Measurements from ENCODE around the gene ZMIZ2.

- TF ChIP-seq ZNF335 (tag by site-specific recombination; conservative IDR thresholded peaks at IDR 0.05) = no peak
- no peak for TF ChIP-seq ZNF121 (tag by site-specific recombination; IDR thresholded peaks at IDR 0.05)
- no peak for TF ChIP-seq ZNF449 (tag by site-specific recombination; IDR thresholded peaks at IDR 0.05)
- TF ChIP-seq ZBTB1 (tag by site-specific recombination; IDR thresholded peaks at IDR 0.05) = no peak
- no peak for TF ChIP-seq ELK4 (IDR thresholded peaks at IDR 0.05; ENCODE audit: borderline replicate concordance, low read depth, low read length)
- no peak for TF ChIP-seq CTCF (tag by site-specific recombination; IDR thresholded peaks at IDR 0.05)
- no peak for TF ChIP-seq ZNF138 (tag by site-specific recombination; IDR thresholded peaks at IDR 0.05; ENCODE audit: borderline replicate concordance)
- TF ChIP-seq KLF16 (tag by site-specific recombination; IDR thresholded peaks at IDR 0.05) = no peak
- TF ChIP-seq ZNF274 (IDR thresholded peaks at IDR 0.05; ENCODE audit: low read length) = no peak
- no peak for TF ChIP-seq ZNF274 (tag by site-specific recombination; IDR thresholded peaks at IDR 0.05; ENCODE audit: borderline replicate concordance)
- no peak for TF ChIP-seq ZNF660 (tag by site-specific recombination; IDR thresholded peaks at IDR 0.05)
- no peak for TF ChIP-seq ZSCAN5A (tag by site-specific recombination; IDR thresholded peaks at IDR 0.05)
- no peak for TF ChIP-seq PBX3 (CRISPR knock-in tag; IDR thresholded peaks at IDR 0.05)
Observed at GRCh38 chr7:44700322-44700721, 48.3 kb upstream of the ZMIZ2 start.
